Measurements from ENCODE around the gene ANKRD12. TPM values are rescaled to one million over a fixed set of nuclear protein-coding genes. Genes with fewer than 3 reads are reported as not detected.

Gene ANKRD12
- total and polyA plus RNA-seq, 7 experiments from 2014 or later, result 48.7 to 274 (median 154) TPM

- Mint-ChIP-seq H3K4me1 (peaks cover 54 to 91% (median 82%) of the 10 kb centered on the region in 7 donors), H3K27me3 (no peaks in the 10 kb centered on the region), H3K4me3 (peak overlapping the region; percentile 42 to 98 (median 96)), H3K9me3 (no peaks in the 10 kb centered on the region), H3K36me3 (peaks cover 0 to 37% (median 5%) of the 10 kb centered on the region in 5 donors), H3K27ac (peak overlapping the region; percentile 52 to 98 (median 94))
- CTCF ChIA-PET, result interaction anchor here (1.2 kb wide), 1 partner anchor 27 kb away, joined by 4 read pairs; no protein-coding TSS in a partner anchor
- POLR2A ChIA-PET, result interaction anchor here (1.2 to 17.6 kb wide), 7 partner anchors 9 to 32 kb away, joined by 3 to 472 read pairs (median 51); partner anchors contain the start of gene ANKRD12
- no peak for ATAC-seq
- Histone ChIP-seq H3K36me3 (ENCODE audit: control insufficient read depth in 2 of 3, insufficient read depth in 3 of 3, low read length in 3 of 3) (peaks cover 0 to 5% (median 0%) of the 10 kb centered on the region in 3 experiments), H3K27ac (ENCODE audit: low read depth, low read length) (peak overlapping the region; percentile 82), H3K9me3 (ENCODE audit: control insufficient read depth in 2 of 3, low read length in 3 of 3) (no peaks in the 10 kb centered on the region), H3K4me3 (ENCODE audit: low read length) (peak overlapping the region; percentile 25), H3K4me1 (ENCODE audit: control insufficient read depth in 2 of 2, insufficient read depth in 2 of 2, low read length in 2 of 2) (peaks cover 55 to 73% of the 10 kb centered on the region in 2 donors), H3K27me3 (ENCODE audit: control insufficient read depth in 2 of 2, insufficient read depth in 2 of 2, low read length in 2 of 2) (no peaks in the 10 kb centered on the region)
- intact Hi-C loops (cut with micrococcal nuclease), result loop anchor here (1.0 to 10.0 kb wide), 3 partner anchors 9 to 508 kb away; partner anchors contain the start of gene PPP4R1 (in 1 of the 2)
- DNase-seq, result no peak
Measured at GRCh38 chr18:9106800-9107584, 29.6 kb upstream of the ANKRD12 start.

GRCh38 chr18:9108911-9109310 lies 27.7 kb upstream of the ANKRD12 start:
- ATAC-seq (no peak), DNase-seq (no peak)
- intact Hi-C loops (cut with micrococcal nuclease), result loop anchor here in 1 of 2 donors (10.0 kb wide), 1 partner anchor 506 kb away; the partner anchor contains the start of gene PPP4R1
- peak overlapping the region in 8 of 9 donors; percentile 53 to 96 (median 78) for H3K27ac Mint-ChIP-seq
- CTCF ChIA-PET, result interaction anchor here (1.3 kb wide), 1 partner anchor 39 kb away, joined by 3 read pairs; no protein-coding TSS in a partner anchor
- H3K4me3 ChIP-seq (ENCODE audit: low read length), result peak overlapping the region; percentile 5
- no peaks in the 10 kb centered on the region for H3K27me3 ChIP-seq (ENCODE audit: control insufficient read depth in 2 of 2, insufficient read depth in 2 of 2, low read length in 2 of 2)
- H3K9me3 ChIP-seq (ENCODE audit: control insufficient read depth in 2 of 3, low read length in 3 of 3), result no peaks in the 10 kb centered on the region
- H3K9me3 Mint-ChIP-seq, result peaks cover 0 to 2% (median 0%) of the 10 kb centered on the region in 11 donors
- H3K27ac ChIP-seq (ENCODE audit: low read depth, low read length), result peak overlapping the region; percentile 29
- H3K4me1 ChIP-seq (ENCODE audit: control insufficient read depth in 2 of 2, insufficient read depth in 2 of 2, low read length in 2 of 2), result peaks cover 62 to 82% of the 10 kb centered on the region in 2 donors
- peaks cover 0 to 34% (median 5%) of the 10 kb centered on the region in 5 donors for H3K36me3 Mint-ChIP-seq
- POLR2A ChIA-PET, result interaction anchor here (1.2 to 17.6 kb wide), 6 partner anchors 9 to 38 kb away, joined by 3 to 472 read pairs (median 5); partner anchors contain the start of gene ANKRD12
- peak overlapping the region in 9 of 10 donors; percentile 41 to 97 (median 79) for H3K4me3 Mint-ChIP-seq
- H3K27me3 Mint-ChIP-seq, result no peaks in the 10 kb centered on the region
- H3K4me1 Mint-ChIP-seq, result peaks cover 64 to 100% (median 95%) of the 10 kb centered on the region in 7 donors
- peaks cover 0 to 5% (median 0%) of the 10 kb centered on the region in 3 experiments for H3K36me3 ChIP-seq (ENCODE audit: control insufficient read depth in 2 of 3, insufficient read depth in 3 of 3, low read length in 3 of 3)

DNA sequence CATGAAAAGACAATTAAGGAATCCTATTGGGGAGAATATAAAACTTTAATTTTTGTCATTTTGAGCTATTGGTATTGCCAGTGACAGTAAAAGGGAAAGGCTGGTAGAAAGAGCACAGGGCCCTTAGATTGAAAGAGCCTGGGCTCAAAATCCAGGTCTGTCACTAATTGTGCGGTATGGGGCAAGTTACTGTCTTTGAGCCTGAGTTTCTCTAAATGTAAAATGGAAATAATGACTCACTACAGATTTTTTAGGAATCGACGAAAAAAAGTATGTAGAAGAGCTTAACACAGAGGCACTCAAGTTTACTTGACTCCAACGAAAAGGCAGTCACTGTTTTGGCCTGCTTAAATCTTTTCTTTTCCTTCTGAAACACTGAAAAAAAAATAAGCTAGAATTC lies 27.1 kb upstream of the ANKRD12 start:
- Mint-ChIP-seq H3K27ac (peak overlapping the region; percentile 53 to 96 (median 77)), H3K36me3 (peaks cover 0 to 29% (median under 1%) of the 10 kb centered on the region in 5 donors), H3K9me3 (peaks cover 0 to 2% (median 0%) of the 10 kb centered on the region in 11 donors), H3K27me3 (no peaks in the 10 kb centered on the region), H3K4me1 (peaks cover 62 to 100% (median 94%) of the 10 kb centered on the region in 7 donors), H3K4me3 (peak overlapping the region in 9 of 10 donors; percentile 48 to 97 (median 79))
- Histone ChIP-seq H3K27ac (ENCODE audit: low read depth, low read length) (peak overlapping the region; percentile 29), H3K4me3 (ENCODE audit: low read length) (no peak overlapping the region), H3K4me1 (ENCODE audit: control insufficient read depth in 2 of 2, insufficient read depth in 2 of 2, low read length in 2 of 2) (peaks cover 56 to 76% of the 10 kb centered on the region in 2 donors), H3K9me3 (ENCODE audit: control insufficient read depth in 2 of 3, low read length in 3 of 3) (no peaks in the 10 kb centered on the region), H3K27me3 (ENCODE audit: control insufficient read depth in 2 of 2, insufficient read depth in 2 of 2, low read length in 2 of 2) (no peaks in the 10 kb centered on the region), H3K36me3 (ENCODE audit: control insufficient read depth in 2 of 3, insufficient read depth in 3 of 3, low read length in 3 of 3) (peaks cover 0 to 5% (median 0%) of the 10 kb centered on the region in 3 experiments)
- DNase-seq, result no peak
- no peak for ATAC-seq
- intact Hi-C loops (cut with micrococcal nuclease), result loop anchor here in 1 of 2 donors (10.0 kb wide), 1 partner anchor 505 kb away; the partner anchor contains the start of gene PPP4R1
- ChIA-PET POLR2A (interaction anchor here (0.8 to 17.6 kb wide), 6 partner anchors 8 to 38 kb away, joined by 3 to 472 read pairs (median 5); partner anchors contain the start of gene ANKRD12), CTCF (interaction anchor here (0.8 to 1.0 kb wide), 2 partner anchors 27 to 37 kb away, joined by 3 read pairs; no protein-coding TSS in a partner anchor)

GRCh38 chr18:9113468-9114149 lies 23.0 kb upstream of the ANKRD12 start:
- Mint-ChIP-seq H3K4me1 (peaks cover 49 to 98% (median 88%) of the 10 kb centered on the region in 7 donors), H3K27me3 (no peaks in the 10 kb centered on the region), H3K27ac (peak overlapping the region; percentile 37 to 95 (median 86)), H3K9me3 (peaks cover 0 to 2% (median 0%) of the 10 kb centered on the region in 11 donors), H3K4me3 (peak overlapping the region; percentile 10 to 55 (median 46)), H3K36me3 (peaks cover 0 to 29% (median 3%) of the 10 kb centered on the region in 5 donors)
- peaks cover 0 to 5% (median 0%) of the 10 kb centered on the region in 3 experiments for H3K36me3 ChIP-seq (ENCODE audit: control insufficient read depth in 2 of 3, insufficient read depth in 3 of 3, low read length in 3 of 3)
- ATAC-seq (no peak), DNase-seq (no peak)
- ChIA-PET POLR2A (interaction anchor here (1.3 to 17.6 kb wide), 5 partner anchors 10 to 31 kb away, joined by 5 to 472 read pairs (median 52); partner anchors contain the start of genes ANKRD12 and NDUFV2), CTCF (interaction anchor here (1.0 to 2.5 kb wide), 2 partner anchors 10 to 31 kb away, joined by 3 to 13 read pairs; partner anchors contain the start of gene NDUFV2)
- intact Hi-C loops (cut with micrococcal nuclease), result loop anchor here in 1 of 2 donors (1.0 kb wide), 1 partner anchor 8 kb away; no protein-coding TSS in a partner anchor
- H3K4me3 ChIP-seq (ENCODE audit: low read length), result no peak overlapping the region
- peak overlapping the region; percentile 58 for H3K27ac ChIP-seq (ENCODE audit: low read depth, low read length)
- H3K9me3 ChIP-seq (ENCODE audit: control insufficient read depth in 2 of 3, low read length in 3 of 3), result no peaks in the 10 kb centered on the region
- H3K27me3 ChIP-seq (ENCODE audit: control insufficient read depth in 2 of 2, insufficient read depth in 2 of 2, low read length in 2 of 2), result no peaks in the 10 kb centered on the region
- peaks cover 51 to 52% of the 10 kb centered on the region in 2 donors for H3K4me1 ChIP-seq (ENCODE audit: control insufficient read depth in 2 of 2, insufficient read depth in 2 of 2, low read length in 2 of 2)

- peak overlapping the region; percentile 77 for H3K27ac ChIP-seq (ENCODE audit: low read depth, low read length)
- H3K9me3 Mint-ChIP-seq, result peaks cover 0 to 2% (median 0%) of the 10 kb centered on the region in 11 donors
- peak overlapping the region in 9 of 10 donors; percentile 57 to 97 (median 84) for H3K4me3 Mint-ChIP-seq
- intact Hi-C loops (cut with micrococcal nuclease), result loop anchor here in 1 of 2 donors (1.0 kb wide), 1 partner anchor 9 kb away; no protein-coding TSS in a partner anchor
- H3K27me3 ChIP-seq (ENCODE audit: control insufficient read depth in 2 of 2, insufficient read depth in 2 of 2, low read length in 2 of 2), result no peaks in the 10 kb centered on the region
- H3K36me3 ChIP-seq (ENCODE audit: control insufficient read depth in 2 of 3, insufficient read depth in 3 of 3, low read length in 3 of 3), result peaks cover 0 to 5% (median 0%) of the 10 kb centered on the region in 3 experiments
- H3K9me3 ChIP-seq (ENCODE audit: control insufficient read depth in 2 of 3, low read length in 3 of 3), result no peaks in the 10 kb centered on the region
- DNase-seq (no peak), ATAC-seq (no peak)
- H3K4me1 Mint-ChIP-seq, result peaks cover 50 to 98% (median 86%) of the 10 kb centered on the region in 7 donors
- ChIA-PET CTCF (interaction anchor here (1.7 to 3.3 kb wide), 2 partner anchors 12 to 42 kb away, joined by 6 to 27 read pairs; no protein-coding TSS in a partner anchor), POLR2A (interaction anchor here (1.2 to 17.6 kb wide), 5 partner anchors 12 to 799 kb away, joined by 3 to 472 read pairs (median 52); partner anchors contain the start of genes ANKRD12 and NDUFV2)
- no peaks in the 10 kb centered on the region for H3K27me3 Mint-ChIP-seq
- peaks cover 0 to 33% (median 5%) of the 10 kb centered on the region in 5 donors for H3K36me3 Mint-ChIP-seq
- H3K4me3 ChIP-seq (ENCODE audit: low read length), result no peak overlapping the region
- H3K4me1 ChIP-seq (ENCODE audit: control insufficient read depth in 2 of 2, insufficient read depth in 2 of 2, low read length in 2 of 2), result peaks cover 51 to 60% of the 10 kb centered on the region in 2 donors
- peak overlapping the region; percentile 94 to 97 (median 96) for H3K27ac Mint-ChIP-seq
Measured at GRCh38 chr18:9115984-9116383, 20.6 kb upstream of the ANKRD12 start.

Measured in naive thymus-derived CD4-positive, alpha-beta T cell (primary cell).